ENCODE results near the gene TTC23.

DNA sequence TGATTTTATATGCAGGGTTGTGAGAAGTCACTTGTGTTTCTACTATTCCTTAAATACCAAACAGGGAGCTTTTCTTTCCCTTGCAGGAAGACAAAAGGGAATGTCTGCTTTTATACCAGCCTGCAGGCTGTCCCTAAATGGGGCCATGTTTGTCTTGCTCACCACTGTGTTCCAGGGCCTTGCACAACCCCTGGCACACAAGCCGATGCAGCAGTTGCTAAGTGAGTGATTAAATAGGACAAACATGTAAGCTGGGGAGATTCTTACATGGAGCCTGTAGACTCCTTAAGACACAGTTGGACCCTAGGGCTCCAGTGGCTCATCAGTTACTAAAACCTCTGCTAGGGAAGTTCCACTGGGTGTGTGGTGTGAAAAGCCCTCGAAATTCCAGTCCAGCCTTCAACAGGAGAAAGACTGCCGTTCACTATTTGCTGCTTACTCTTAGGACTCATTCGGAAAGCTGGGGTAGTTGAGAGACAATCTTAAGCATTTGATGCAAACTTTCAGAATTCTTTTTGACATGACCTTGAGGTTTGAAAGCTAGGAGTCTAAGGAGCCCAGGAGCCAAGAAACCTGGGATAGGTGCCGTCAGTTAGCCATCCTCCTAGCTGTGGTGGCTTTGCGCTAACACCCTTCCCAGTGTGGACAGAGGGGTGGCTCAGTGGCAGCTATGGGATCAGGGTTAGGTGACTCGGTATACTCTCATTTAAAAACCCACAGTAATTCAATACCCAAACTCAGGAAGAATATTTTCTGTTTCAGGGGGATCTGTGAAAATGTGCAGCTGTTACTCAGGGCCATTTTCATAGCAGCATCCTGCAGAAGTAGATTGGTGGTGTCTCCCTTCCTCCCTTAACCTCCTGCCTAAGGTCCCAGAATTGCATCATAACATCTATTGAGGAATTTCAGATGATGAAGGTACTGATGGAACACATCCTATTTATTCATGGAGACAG, 105.4 kb downstream of the TTC23 start:
- TF ChIP-seq, protein P1, sequence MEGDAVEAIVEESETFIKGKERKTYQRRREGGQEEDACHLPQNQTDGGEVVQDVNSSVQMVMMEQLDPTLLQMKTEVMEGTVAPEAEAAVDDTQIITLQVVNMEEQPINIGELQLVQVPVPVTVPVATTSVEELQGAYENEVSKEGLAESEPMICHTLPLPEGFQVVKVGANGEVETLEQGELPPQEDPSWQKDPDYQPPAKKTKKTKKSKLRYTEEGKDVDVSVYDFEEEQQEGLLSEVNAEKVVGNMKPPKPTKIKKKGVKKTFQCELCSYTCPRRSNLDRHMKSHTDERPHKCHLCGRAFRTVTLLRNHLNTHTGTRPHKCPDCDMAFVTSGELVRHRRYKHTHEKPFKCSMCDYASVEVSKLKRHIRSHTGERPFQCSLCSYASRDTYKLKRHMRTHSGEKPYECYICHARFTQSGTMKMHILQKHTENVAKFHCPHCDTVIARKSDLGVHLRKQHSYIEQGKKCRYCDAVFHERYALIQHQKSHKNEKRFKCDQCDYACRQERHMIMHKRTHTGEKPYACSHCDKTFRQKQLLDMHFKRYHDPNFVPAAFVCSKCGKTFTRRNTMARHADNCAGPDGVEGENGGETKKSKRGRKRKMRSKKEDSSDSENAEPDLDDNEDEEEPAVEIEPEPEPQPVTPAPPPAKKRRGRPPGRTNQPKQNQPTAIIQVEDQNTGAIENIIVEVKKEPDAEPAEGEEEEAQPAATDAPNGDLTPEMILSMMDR (IDR thresholded peaks at IDR 0.05): no peak
- peak; percentile 72 to 87 (median 78) for TF ChIP-seq POLR2AphosphoS5 (IDR thresholded peaks at IDR 0.05)
- TF ChIP-seq POLR2A (IDR thresholded peaks at IDR 0.05): no peak
